ENCODE results near the gene GNB3. TPM values are rescaled to one million over a fixed set of nuclear protein-coding genes. Genes with fewer than 3 reads are reported as not detected.

GNB3 gene
- total RNA-seq, 1 experiment from 2014 or later: 14.0 TPM

GRCh38 chr12:6840330-6840729 lies 395 bp upstream of the GNB3 start:
- Mint-ChIP-seq H3K27ac (peak overlapping the region; percentile 45; the same call in 1 of the 2 replicates), H3K36me3 (peaks cover 49% of the 10 kb centered on the region)
- CTCF ChIA-PET: interaction anchor here (1.1 to 5.1 kb wide), 5 partner anchors 12 to 87 kb away, joined by 3 to 28 read pairs (median 7); partner anchors contain the start of genes CDCA3, MLF2 and USP5

DNA sequence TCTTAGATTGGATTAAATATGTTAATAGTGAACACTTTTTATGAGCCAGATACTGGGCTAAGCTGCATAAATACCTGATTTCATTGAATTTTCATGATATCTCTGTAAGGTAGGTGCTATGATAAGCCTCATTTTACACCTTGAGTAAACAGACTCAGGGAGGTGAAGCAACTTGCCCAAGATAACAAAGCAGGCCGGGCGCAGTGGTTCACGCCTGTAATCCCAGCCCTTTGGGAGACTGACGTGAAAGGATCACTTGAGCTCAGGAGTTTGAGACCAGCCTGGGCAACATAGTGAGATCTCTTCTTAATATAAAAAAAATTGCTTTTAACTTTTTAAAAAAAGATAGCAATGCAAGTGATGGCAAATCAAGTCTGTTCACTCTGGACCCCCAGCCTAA lies 1.4 kb downstream of the GNB3 start:
- H3K4me3 Mint-ChIP-seq: no peak overlapping the region
- H3K27ac Mint-ChIP-seq: no peak overlapping the region
- ChIA-PET CTCF (interaction anchor here (0.8 to 5.1 kb wide), 3 partner anchors 10 to 88 kb away, joined by 3 to 28 read pairs (median 4); partner anchors contain the start of genes CDCA3 and USP5), POLR2A (interaction anchor here (1.2 kb wide), 1 partner anchor 89 kb away, joined by 3 read pairs; the partner anchor contains the start of gene MLF2)
- ATAC-seq (no peak), DNase-seq (ENCODE audit: low spot score) (no peak)
- H3K27me3 Mint-ChIP-seq (ENCODE audit: low read depth): no peaks in the 10 kb centered on the region
- peaks cover 51% of the 10 kb centered on the region for H3K36me3 Mint-ChIP-seq
- peaks cover 13% of the 10 kb centered on the region for H3K4me1 Mint-ChIP-seq
- no peaks in the 10 kb centered on the region for H3K9me3 Mint-ChIP-seq
- TF ChIP-seq ZNF396 (CRISPR knock-in tag; IDR thresholded peaks at IDR 0.05; ENCODE audit: borderline replicate concordance): no peak
- TF ChIP-seq PRRX2 (CRISPR knock-in tag; IDR thresholded peaks at IDR 0.05): no peak
- TF ChIP-seq ZNF121 (CRISPR knock-in tag; IDR thresholded peaks at IDR 0.05): no peak
- no peak for TF ChIP-seq NFYB (CRISPR knock-in tag; conservative IDR thresholded peaks at IDR 0.05; ENCODE audit: low read depth)
- no peak for TF ChIP-seq NFATC4 (CRISPR knock-in tag; IDR thresholded peaks at IDR 0.05)
- TF ChIP-seq STAT6 (CRISPR knock-in tag; conservative IDR thresholded peaks at IDR 0.05; ENCODE audit: low read depth): no peak
- TF ChIP-seq PREB (CRISPR knock-in tag; IDR thresholded peaks at IDR 0.05; ENCODE audit: borderline replicate concordance): no peak
- TF ChIP-seq FOXK1 (CRISPR knock-in tag; IDR thresholded peaks at IDR 0.05): no peak
- no peak for TF ChIP-seq ATF1 (CRISPR knock-in tag; IDR thresholded peaks at IDR 0.05)
- no peak for TF ChIP-seq FOXJ3 (CRISPR knock-in tag; IDR thresholded peaks at IDR 0.05; ENCODE audit: borderline replicate concordance)
- TF ChIP-seq MXD4 (CRISPR knock-in tag; IDR thresholded peaks at IDR 0.05; ENCODE audit: borderline replicate concordance): no peak
- TF ChIP-seq, protein P1, sequence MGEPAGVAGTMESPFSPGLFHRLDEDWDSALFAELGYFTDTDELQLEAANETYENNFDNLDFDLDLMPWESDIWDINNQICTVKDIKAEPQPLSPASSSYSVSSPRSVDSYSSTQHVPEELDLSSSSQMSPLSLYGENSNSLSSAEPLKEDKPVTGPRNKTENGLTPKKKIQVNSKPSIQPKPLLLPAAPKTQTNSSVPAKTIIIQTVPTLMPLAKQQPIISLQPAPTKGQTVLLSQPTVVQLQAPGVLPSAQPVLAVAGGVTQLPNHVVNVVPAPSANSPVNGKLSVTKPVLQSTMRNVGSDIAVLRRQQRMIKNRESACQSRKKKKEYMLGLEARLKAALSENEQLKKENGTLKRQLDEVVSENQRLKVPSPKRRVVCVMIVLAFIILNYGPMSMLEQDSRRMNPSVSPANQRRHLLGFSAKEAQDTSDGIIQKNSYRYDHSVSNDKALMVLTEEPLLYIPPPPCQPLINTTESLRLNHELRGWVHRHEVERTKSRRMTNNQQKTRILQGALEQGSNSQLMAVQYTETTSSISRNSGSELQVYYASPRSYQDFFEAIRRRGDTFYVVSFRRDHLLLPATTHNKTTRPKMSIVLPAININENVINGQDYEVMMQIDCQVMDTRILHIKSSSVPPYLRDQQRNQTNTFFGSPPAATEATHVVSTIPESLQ (CRISPR knock-in tag; IDR thresholded peaks at IDR 0.05): no peak
- no peak for TF ChIP-seq TEAD1 (CRISPR knock-in tag; IDR thresholded peaks at IDR 0.05)
- no peak for TF ChIP-seq ZNF219 (CRISPR knock-in tag; IDR thresholded peaks at IDR 0.05; ENCODE audit: borderline replicate concordance)
- TF ChIP-seq AR (CRISPR knock-in tag; IDR thresholded peaks at IDR 0.05): no peak
- TF ChIP-seq ETV6 (CRISPR knock-in tag; IDR thresholded peaks at IDR 0.05): no peak
- TF ChIP-seq ESRRA (CRISPR knock-in tag; IDR thresholded peaks at IDR 0.05; ENCODE audit: borderline replicate concordance): no peak
- TF ChIP-seq, protein P2, sequence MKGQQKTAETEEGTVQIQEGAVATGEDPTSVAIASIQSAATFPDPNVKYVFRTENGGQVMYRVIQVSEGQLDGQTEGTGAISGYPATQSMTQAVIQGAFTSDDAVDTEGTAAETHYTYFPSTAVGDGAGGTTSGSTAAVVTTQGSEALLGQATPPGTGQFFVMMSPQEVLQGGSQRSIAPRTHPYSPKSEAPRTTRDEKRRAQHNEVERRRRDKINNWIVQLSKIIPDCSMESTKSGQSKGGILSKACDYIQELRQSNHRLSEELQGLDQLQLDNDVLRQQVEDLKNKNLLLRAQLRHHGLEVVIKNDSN (CRISPR knock-in tag; IDR thresholded peaks at IDR 0.05): no peak

More at GRCh38 chr12:6840330-6840729, 395 bp upstream of the GNB3 start:
- no peaks in the 10 kb centered on the region for H3K27me3 Mint-ChIP-seq (ENCODE audit: low read depth)
- peaks cover 13% of the 10 kb centered on the region for H3K4me1 Mint-ChIP-seq
- no peak overlapping the region for H3K4me3 Mint-ChIP-seq
- no peak for TF ChIP-seq NR1H2 (CRISPR knock-in tag; IDR thresholded peaks at IDR 0.05)
- no peak for TF ChIP-seq CDX4 (CRISPR knock-in tag; IDR thresholded peaks at IDR 0.05; ENCODE audit: borderline replicate concordance)
- no peak for TF ChIP-seq ATF1 (CRISPR knock-in tag; IDR thresholded peaks at IDR 0.05)
- no peak for TF ChIP-seq TEAD4 (CRISPR knock-in tag; IDR thresholded peaks at IDR 0.05)
- TF ChIP-seq SOX15 (CRISPR knock-in tag; IDR thresholded peaks at IDR 0.05): no peak
- no peak for TF ChIP-seq ZNF512 (CRISPR knock-in tag; IDR thresholded peaks at IDR 0.05; ENCODE audit: borderline replicate concordance)
- no peaks in the 10 kb centered on the region for H3K9me3 Mint-ChIP-seq
- DNase-seq (ENCODE audit: low spot score): no peak
- POLR2A ChIA-PET: interaction anchor here (1.0 to 2.2 kb wide), 2 partner anchors 11 to 151 kb away, joined by 3 to 9 read pairs; partner anchors contain the start of genes CDCA3 and USP5
- no peak for ATAC-seq

All from WTC11 (cell line).